HG03159 (cell line): ENCODE results near the gene KIF13A.
A peak's percentile ranks its signal among the peaks of the same experiment; 100 is the strongest.
"Not testable (repeated sequence)": the region's sequence is repeated elsewhere in the genome, so short reads cannot be mapped to it uniquely, and the experiment has no call there.

ENCODE experiments used
- ATAC-seq: cut with Tn5 transposase; IDR thresholded peaks from one replicate; pipeline ENCODE4 v1.9.1; 2021; ENCODE audit warnings: mild to moderate bottlenecking, moderate library complexity; ENCODE audit not compliant: unreplicated experiment

Gene KIF13A

DNA sequence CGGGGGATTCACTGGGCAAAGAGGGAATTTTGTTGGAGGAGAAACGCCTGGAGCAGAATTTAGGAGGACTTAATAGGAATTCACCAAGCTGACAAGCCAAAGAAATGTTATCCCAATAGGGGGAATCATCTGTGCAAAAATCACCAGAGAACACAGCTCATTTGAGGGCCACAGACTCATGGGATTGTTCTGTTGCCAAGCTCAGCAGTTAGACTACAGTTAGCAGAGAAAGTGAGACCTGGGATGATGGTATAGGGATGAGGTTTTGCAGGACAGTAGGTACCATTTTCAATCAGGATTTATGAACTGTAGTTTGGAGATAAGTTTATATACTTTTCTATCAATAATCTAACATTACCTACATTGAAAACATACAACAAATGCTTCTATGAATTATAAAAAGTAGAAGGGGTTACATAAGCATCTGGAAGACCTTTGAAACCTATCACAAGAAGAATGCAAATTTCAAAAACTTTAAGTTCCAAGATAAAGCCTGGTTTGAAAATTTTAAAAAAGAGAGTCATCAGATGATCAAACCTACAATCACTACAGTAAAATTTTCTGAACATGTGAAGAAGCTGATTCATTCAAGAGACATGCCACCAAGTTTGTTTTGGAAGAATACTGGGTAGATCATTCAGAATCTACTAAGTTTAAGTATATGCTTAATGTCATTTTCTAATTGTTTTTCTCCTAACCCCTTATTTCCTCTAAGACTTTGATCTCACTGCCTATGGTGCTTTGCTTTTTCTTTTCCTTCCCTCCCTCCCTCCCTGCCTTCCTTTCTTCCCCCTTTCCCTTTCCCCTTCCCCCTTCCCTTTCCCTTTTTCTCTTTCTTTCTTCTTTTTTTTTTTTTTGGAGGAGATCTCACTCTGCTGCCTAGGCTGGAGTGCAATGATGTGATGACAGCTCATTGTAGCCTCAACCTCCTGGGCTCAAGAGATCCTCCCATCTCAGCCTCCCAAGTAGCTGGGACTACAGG lies 81.5 kb downstream of the KIF13A start:
- no peak for ATAC-seq

- no peak for ATAC-seq
These were observed 82.8 kb downstream of the KIF13A start for GRCh38 chr6:17904491-17905120.

DNA sequence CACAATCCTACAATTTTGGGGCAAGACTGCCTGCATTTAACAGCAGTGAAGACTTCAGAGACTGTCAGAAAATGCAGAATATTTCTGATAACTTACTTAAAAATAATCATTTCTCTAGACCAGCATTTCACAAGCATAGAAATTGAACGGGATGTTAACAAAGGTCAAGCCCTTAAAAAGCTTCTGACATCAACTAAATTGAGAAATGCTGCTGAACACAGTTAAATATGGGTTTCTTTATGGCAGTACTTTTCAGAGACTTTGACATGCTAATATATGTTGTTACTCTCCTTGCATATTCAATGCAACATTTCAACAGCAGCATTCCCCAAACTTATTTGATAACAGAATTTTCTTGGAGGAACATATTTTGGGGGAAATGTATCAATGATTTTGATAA lies 84.5 kb downstream of the KIF13A start:
- ATAC-seq: no peak

DNA sequence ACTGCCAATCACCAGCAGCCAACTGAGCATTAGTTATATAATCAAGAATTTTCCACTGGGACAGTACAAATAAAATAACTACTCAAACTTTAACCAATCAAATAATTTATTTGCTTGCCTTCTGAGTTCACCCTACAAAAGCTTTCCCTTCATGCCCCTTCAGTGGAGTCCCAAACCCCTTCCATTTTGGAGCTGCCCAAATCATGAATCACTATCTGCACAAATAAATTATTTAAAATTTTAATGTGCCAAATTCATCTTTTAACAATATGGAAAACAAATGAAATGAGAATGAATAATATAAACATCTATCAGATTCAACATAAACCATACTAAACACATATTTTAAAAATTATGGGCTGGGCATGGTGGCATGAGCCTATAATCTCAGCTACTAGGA lies 85.9 kb downstream of the KIF13A start:
- ATAC-seq: no peak

DNA sequence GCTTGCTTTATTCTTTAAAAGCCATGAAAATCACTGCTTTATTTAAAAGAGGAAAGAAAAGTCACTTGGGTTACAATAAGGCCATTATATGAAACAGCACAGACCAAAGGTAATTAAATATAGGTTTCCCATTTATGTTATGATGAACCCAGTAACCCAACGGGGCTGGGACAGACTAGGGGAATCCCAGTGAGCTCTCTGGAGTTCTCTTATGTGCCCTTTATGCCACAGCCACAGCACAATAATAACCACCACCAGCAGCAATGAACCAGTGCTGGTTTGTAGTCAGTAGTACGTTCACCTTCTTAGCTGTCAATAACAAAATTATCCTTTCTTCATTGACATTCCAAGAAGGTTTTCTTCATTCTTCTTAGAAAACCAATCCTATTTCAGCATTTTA lies 87.4 kb downstream of the KIF13A start:
- ATAC-seq: no peak

- ATAC-seq: no peak
These were observed 87.9 kb downstream of the KIF13A start for GRCh38 chr6:17899491-17899890.

DNA sequence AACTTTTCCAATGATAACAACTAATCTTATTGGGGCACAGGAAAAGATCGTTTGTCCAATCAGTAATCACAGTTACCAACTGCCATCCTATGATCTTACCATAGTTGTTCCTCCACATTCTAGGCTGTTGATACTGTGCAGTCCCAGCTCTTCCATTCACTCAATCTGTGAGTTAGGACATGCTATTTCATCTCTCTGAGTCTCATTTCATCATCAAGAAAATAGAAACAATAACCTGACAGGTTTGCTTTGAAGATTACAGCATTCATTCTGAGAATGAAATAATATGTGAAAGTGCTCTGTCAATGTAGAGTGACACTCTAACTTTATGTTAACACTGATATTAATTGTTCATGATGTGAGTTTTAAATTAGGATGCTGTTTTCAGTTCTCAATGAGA lies 89.8 kb downstream of the KIF13A start:
- no peak for ATAC-seq

DNA sequence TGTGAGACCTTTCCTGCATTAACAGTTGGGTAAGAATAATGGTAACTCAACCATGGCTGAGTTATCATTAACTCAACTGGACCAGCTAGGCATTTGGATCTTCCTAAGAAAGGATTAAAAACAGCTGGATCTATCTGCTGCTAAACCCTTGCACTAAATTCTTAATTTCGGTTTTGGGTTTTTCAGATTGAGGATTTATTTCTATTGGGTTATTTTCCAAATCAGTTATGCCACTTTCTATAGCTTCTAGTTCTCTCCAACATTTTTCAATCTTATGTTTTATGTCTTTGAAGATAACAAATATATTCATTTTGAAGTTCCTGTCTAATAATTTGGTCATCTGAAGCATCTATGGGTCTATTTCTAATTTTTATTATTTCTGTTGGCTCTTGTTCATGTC lies 92.5 kb downstream of the KIF13A start:
- no peak for ATAC-seq

DNA sequence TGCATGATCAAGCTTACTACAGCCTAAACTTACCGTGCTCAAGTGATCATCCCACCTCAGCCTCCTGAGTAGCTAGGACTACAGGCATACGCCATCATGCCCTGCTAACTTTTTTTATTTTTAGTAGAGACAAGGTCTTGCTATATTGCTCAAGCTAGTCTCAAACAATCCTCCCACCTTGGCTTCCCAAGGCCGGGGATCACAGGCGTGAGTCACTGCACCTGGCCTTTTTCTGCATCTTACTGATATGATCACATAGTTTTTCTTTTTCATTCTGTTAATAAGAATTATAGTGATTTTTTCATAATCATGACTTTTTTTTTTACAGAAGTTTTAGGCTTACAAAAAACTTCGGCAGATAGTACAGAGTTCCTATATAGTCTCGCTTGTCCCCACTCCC lies 93.2 kb downstream of the KIF13A start:
- no peak for ATAC-seq

- no peak for ATAC-seq
These were observed 95.2 kb downstream of the KIF13A start for GRCh38 chr6:17892097-17892686.

DNA sequence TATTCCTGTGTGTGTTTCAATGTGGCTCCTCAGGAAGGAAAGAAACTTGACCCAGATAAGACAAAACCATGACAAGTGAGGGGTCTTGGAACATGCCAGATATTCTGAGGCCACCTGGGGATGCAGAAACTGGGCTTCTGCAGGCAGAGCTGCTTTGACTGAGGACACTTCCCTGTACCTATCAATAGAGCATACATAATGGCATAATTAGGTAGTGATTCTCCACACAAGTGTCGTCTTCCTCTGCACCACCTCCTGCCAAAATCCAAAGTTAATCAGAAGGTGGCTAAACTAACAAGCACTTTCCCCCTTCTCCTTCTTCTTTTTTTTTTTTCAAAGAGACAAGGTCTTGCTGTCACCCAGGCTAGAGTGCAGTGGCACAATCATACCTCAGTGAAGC lies 97.1 kb downstream of the KIF13A start:
- no peak for ATAC-seq

DNA sequence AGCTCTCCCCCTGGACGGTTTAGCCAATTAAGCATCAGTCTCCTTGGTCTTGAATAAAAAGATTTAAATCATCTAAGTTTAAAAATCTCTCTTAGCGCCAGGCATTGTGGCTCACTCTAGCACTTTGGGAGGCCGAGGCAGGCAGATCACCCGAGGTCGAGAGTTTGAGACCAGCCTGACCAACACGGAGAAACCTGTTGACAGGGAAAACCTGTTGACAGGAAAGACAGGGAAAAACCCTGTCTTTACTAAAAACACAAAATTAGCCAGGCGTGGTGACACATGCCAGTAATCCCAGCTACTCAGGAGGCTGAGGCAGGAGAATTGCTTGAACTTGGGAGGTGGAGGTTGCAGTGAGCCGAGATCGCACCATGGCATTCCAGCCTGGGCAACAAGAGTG lies 97.7 kb downstream of the KIF13A start:
- not testable (repeated sequence) for ATAC-seq

GRCh38 chr6:17886891-17887290 lies 100.5 kb downstream of the KIF13A start:
- no peak for ATAC-seq

- no peak for ATAC-seq
These were observed 101.4 kb downstream of the KIF13A start for GRCh38 chr6:17885889-17886576.

DNA sequence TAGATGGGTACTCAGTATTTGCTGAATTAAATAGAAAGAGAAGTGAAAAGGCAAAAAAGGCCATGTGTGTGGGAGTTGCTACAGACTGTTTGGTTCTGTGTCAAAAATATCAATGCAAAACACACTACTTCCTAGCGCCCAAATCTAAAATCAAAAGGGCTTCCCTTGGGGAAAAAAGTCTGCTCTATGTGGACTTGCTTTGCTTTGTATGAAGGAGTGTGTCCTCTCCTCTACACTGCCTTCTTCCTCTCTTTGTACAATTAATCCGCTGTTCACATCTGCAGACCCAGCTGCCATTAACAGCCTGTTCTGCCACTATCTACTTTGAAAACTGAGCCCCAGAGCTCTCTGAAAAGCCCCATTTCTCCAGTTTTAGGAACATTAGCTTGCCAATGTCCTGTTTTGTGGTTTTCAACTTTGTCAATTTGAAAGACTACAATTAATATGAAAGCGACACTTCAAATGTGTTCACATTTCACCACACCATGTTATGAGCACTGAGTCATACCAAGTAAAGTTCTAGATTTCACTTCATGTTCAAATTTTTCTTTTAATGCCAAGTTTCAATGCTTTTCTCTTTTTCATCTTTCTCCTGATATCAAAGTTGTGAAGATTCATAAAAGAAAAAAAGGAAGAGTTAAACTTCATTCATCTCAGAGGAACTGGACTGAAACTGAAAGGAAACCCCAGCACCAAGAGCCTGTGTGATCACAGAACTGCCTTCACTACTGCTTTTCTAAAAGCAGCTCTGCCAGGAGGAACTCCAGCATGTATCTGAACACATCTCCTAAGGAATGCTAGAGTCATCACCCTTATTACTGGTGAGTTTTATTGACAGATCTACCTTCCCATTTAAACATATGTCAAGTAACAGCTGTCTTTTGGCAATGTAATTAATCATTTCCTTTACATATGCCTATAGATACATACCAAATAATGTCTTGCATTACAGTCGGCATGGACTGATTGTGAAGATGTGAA lies 102.6 kb downstream of the KIF13A start:
- peak; percentile 81 for ATAC-seq

- peak; percentile 1 for ATAC-seq
These were observed 103.6 kb downstream of the KIF13A start for GRCh38 chr6:17883665-17884497.

- no peak for ATAC-seq
These were observed 106.2 kb downstream of the KIF13A start for GRCh38 chr6:17881085-17881858.

DNA sequence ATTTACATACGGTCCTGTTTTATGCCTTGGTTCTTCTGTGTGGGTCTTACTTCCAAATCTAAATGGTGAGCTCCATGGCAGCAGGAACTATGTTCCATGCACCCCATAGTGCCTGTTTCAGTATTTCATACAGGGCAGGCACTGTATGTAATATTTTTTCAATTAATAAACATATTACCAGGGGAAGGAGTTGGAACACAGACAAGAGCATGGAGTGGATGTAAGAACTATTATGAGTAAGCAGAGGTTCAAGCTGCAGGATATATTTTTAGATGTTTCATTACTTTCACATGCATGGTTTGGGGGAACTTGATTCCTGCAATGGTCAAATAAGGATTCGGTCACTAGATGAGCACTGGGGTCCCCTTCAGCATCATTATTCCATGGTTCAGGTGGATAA lies 108.3 kb downstream of the KIF13A start:
- ATAC-seq: no peak
